ENCODE data around the gene PTPRT.

Gene PTPRT

DNA sequence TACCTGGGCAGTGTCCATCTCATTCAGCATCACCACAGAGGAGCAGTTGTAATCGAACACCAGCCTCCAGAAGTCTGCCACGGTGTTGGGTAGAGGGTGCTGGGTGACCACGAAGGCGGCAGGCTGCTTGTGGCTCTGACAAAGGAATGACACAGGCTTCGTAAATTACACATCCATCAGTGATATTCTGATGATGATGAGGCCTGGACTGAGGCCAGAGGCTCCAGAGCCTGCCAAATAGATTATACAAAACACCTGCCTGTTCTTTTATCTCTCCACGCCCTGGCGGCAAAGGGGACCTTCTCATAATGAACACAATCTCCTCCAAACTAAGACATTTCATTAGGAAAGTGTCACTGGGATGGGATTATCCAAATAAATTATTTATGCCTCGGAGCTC is 1091.3 kb downstream of the PTPRT start:
- no peak for DNase-seq (ENCODE audit: low spot score)
- TF ChIP-seq, protein P1, sequence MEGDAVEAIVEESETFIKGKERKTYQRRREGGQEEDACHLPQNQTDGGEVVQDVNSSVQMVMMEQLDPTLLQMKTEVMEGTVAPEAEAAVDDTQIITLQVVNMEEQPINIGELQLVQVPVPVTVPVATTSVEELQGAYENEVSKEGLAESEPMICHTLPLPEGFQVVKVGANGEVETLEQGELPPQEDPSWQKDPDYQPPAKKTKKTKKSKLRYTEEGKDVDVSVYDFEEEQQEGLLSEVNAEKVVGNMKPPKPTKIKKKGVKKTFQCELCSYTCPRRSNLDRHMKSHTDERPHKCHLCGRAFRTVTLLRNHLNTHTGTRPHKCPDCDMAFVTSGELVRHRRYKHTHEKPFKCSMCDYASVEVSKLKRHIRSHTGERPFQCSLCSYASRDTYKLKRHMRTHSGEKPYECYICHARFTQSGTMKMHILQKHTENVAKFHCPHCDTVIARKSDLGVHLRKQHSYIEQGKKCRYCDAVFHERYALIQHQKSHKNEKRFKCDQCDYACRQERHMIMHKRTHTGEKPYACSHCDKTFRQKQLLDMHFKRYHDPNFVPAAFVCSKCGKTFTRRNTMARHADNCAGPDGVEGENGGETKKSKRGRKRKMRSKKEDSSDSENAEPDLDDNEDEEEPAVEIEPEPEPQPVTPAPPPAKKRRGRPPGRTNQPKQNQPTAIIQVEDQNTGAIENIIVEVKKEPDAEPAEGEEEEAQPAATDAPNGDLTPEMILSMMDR (IDR thresholded peaks at IDR 0.05; ENCODE audit: borderline replicate concordance, control extremely low read depth, extremely low read depth, insufficient read depth, missing control alignments), result no peak
- in situ Hi-C loops (cut with MboI; ENCODE audit: low sequenced_read_pairs, unreplicated experiment), result no loop called here

DNA sequence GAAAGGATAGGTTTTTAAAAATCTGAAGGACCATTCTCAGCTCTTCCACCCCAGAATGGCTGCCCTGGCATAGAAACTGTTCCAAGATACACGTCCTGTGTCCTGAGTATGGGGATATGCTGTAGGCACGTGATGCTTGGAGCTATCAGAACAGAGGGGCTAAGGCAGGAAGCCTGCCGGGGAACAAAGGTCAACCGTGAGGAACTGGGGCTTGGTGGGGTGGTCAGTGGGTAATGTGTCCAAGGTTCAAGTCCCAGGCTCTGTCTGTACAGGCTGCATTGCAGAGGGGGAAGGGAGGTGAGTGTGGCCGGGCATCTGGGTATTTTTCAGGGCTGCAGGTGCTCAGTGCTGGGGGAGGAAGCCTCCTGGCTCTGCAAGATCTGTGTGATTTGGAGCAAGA is 1092.0 kb downstream of the PTPRT start:
- no peak for DNase-seq (ENCODE audit: low spot score)

DNA sequence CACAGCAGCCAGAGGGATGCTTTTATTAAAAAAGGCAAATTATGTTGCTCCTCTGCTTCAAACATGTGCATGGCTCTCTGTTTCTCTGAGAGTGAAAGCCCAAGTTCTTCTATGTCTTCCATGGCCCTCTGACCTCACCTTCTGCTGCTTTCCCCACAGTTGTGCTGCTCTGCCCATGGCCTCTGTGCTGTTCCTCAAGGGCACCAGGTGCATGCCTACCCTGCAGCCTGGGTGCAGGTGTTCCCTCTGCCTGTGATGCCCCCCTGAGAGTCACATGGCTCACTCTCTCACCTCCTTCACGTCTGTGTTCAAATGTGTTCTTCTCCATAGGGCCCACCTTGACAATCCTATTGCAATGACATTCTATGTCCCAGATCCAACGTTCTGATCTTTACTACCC is 1094.5 kb downstream of the PTPRT start:
- DNase-seq (ENCODE audit: low spot score), result no peak
- in situ Hi-C loops (cut with MboI; ENCODE audit: low sequenced_read_pairs, unreplicated experiment), result no loop called here
- TF ChIP-seq, protein P1 (IDR thresholded peaks at IDR 0.05; ENCODE audit: borderline replicate concordance, control extremely low read depth, extremely low read depth, insufficient read depth, missing control alignments), result no peak

More for the DNA sequence above, 1092.0 kb downstream of the PTPRT start:
- TF ChIP-seq, protein P1 (IDR thresholded peaks at IDR 0.05; ENCODE audit: borderline replicate concordance, control extremely low read depth, extremely low read depth, insufficient read depth, missing control alignments), result no peak
- in situ Hi-C loops (cut with MboI; ENCODE audit: low sequenced_read_pairs, unreplicated experiment), result no loop called here

DNA sequence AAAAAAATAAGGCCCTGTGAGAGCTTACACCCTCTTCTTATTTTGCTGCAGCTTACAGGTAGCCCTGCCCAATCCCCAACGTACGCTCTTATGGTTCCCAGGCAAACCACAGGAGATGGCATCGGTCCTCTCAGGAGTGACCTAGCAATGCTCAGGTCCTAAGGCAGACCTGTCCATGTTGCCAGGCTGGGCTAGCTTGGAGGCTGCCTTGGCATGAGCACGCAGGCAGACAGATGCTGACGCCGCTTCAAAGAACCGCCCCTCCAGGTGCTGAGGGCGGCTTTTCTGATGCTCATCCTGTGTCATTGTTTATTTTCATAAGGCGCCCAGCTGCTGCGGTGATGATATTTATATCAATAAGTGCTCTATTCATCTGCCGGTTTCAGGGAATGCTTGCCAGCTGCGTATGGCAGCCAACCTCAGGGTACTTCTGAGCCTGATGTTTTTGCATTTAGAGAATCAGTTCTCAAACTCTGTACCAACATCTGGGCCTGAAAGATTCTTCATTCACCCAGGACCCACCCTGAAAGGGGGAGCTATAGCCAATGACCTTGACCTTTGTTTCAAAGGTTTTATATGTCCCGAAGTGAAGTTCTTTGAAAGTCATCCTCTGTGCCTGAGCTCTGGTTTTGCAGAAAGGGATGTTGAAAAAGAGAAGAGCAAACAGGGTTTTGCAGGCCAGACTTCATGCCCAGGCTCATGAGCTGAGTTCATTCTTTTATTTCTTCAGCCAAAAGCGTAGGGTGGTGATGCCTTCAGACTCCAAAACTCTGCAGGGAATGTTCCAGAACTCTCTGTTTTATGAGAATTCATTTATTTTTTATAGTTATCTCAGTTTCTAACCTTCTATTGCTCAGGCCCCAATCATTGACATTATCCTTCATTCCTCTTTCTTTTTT is 1095.9 kb downstream of the PTPRT start:
- DNase-seq (ENCODE audit: low spot score), result no peak
- in situ Hi-C loops (cut with MboI; ENCODE audit: low sequenced_read_pairs, unreplicated experiment), result no loop called here
- TF ChIP-seq, protein P1 (IDR thresholded peaks at IDR 0.05; ENCODE audit: borderline replicate concordance, control extremely low read depth, extremely low read depth, insufficient read depth, missing control alignments), result no peak

DNA sequence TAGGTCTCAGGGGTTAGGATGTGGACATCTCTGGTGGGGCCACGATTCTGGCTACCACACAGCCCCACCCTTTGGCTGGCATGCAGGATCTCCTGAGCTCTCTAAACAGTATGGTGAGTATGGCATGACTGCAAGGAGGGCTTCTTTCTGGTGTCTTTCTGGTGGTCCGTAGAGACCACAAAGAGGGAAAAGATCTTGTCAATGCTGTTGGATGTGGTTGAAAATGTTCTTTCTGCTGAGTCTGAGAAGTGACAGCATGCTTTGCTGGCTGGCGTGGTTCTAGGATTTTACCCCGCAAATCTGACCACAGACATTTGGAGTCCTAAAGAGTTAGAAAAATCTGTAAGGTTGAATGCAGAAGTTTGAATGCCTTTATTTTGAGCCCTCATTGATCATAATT is 1096.7 kb downstream of the PTPRT start:
- in situ Hi-C loops (cut with MboI; ENCODE audit: low sequenced_read_pairs, unreplicated experiment), result no loop called here
- TF ChIP-seq, protein P1 (IDR thresholded peaks at IDR 0.05; ENCODE audit: borderline replicate concordance, control extremely low read depth, extremely low read depth, insufficient read depth, missing control alignments), result no peak
- DNase-seq (ENCODE audit: low spot score), result no peak

DNA sequence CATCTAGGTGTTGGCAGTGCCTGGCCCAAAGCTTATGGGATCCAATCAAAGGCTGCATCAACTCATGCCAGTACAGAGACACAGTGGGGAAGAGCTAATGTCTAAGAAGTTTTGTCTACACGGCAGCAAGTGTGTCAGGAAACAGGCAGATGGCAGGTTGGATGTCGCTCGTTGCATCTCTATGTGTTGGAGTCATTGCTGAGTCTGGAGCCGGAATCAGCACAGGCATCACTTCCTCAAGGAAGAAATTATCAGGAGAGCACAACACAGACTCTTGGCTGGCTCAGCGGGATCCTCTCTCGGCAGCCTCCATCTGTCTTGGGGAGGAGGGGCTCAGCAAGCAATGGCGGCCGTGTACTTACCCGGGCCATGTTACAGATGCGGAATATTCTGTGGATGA is 1104.3 kb downstream of the PTPRT start:
- in situ Hi-C loops (cut with MboI; ENCODE audit: low sequenced_read_pairs, unreplicated experiment), result no loop called here
- TF ChIP-seq, protein P1 (IDR thresholded peaks at IDR 0.05; ENCODE audit: borderline replicate concordance, control extremely low read depth, extremely low read depth, insufficient read depth, missing control alignments), result no peak
- no peak for DNase-seq (ENCODE audit: low spot score)

Measured in GM13976 (cell line).